ENCODE measurements around the gene ENDOV.
"Not testable (repeated sequence)": the region's sequence is repeated elsewhere in the genome, so short reads cannot be mapped to it uniquely, and the experiment has no call there.

The ENDOV gene

DNA sequence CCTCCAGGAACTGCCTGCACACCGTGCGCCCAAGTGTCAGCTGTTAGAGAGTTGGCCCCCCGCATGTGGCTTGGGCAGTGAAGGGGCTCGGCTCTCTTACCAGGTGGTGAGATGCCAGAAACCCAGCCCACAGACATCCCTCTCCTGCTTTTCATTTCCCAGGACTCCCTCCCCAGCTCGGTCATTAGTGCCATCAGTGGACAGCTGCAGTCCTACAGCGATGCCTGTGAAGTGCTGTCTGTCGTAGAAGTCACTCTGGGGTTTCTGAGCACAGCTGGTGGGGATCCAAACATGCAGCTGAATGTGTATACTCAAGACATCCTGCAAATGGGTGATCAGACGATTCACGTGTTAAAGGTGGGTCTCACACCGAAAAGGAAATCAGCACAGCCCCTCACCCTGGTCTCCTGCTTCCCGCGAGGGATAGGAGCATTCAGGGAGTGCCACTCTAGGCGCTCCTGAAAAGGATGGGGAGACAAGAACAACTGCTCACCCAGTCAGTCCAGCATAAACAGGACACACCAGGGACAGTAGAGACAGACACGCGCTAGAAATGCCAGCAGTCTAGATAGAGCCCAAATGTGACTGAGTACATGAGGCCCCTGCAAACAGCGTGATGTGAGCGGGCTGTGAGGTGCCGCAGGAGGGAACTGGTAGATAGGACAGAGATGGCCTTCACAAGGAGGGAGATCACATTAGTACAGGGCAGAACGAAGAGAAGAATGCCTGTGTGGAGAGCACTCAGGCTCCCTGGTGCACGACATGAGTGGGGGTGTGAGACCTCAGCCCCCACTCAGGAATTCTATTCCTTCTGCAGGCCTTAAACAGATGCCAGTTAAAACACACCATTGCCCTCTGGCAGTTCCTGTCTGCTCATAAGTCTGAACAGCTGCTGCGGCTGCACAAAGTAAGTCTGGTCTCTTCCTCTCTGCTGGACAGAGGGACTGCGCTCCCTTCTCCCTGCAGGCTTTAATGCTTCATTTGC is 25.7 kb upstream of the ENDOV start:
- no peak for DNase-seq

GRCh38 chr17:80393241-80393890 is 21.6 kb upstream of the ENDOV start:
- DNase-seq = no peak

GRCh38 chr17:80393961-80394360 is 21.0 kb upstream of the ENDOV start:
- DNase-seq = no peak

DNA sequence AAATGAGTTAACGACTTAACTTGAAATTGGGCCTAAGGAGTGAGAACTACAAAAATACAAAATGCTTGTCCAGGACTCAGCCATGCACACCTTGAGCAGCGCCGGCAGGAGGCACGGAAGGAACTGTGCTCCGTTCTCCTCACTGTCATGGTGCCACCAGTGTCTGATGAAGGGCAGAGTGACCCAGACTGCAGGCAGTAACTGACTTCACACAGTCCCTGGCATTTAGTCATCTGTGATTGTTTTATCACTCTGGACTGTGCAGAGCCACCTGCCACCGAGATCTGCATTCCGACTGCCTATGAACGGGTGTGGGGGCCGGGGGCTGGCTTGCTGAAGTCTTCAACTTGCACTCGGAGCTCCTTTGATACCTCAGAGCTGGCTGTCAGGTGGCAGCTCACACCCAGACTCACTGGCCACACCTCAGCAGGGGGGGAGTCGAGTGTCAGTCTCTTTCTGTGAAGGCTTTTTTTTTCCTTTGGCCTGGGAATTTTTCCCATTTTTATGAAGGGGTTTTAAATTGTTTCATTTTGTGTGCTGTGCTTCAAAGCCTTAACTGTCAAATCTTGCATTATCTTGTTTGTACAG is 20.2 kb upstream of the ENDOV start:
- DNase-seq = no peak

- DNase-seq = no peak
Measured at GRCh38 chr17:80395402-80396151, 19.4 kb upstream of the ENDOV start.

- no peak for DNase-seq
Measured at GRCh38 chr17:80396157-80397033, 18.6 kb upstream of the ENDOV start.

- DNase-seq = no peak
Measured at GRCh38 chr17:80397034-80397387, 18.0 kb upstream of the ENDOV start.

DNA sequence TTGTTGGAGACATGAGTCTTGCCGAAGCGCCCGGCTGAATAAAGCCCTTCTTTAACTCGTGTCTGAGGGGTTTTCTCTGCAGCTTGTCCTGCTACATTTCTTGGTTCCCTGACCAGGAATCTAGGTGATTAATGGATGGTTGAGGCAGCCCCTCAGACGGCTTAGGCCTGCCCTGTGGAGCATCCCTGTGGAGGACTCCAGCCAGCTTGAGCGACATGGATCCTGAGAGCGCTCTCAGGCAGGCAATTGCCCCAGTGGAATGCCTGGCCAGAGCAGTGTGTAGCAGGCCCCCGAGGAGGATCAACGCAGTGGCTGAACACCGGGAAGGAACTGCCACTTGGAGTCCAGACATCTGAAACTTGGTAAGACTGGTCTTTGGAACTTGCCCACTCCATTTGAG is 17.3 kb upstream of the ENDOV start:
- no peak for DNase-seq

DNA sequence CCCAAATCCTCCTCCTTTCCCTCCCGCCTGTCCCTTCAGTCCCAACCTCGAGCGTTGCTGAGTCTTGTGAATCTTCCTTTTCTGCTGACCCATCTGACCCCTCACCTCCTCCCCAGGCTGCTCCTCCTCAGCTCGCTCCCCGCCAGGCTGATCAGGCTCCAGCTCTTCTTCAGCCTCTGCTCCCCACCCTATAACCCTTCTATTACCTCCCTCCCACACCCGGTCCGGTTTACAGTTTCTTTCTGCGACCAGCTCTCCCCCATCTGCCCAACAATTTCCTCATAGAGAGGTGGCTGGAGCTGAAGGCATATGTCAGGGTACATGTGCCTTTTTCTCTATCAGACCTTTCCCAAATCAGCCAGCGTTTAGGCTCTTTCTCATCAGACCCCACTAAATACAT is 13.9 kb upstream of the ENDOV start:
- not testable (repeated sequence) for DNase-seq

DNA sequence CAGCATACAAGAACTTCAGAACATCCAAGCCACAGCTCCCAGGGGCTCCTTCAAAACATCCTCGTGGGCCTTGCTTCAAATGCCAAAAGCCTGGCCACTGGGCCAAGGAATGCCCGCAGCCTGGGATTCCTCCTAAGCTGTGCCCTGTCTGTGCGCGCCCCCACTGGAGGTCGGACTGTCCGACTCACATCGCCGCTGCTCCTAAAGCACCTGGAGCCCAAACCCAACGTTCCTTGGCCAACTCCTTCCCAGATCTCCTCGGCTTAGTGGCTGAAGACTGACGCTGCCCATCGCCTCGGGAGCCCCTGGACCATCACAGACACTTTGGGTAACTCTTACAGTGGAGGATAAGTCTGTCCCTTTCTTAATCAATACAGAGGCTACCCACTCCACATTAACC is 12.9 kb upstream of the ENDOV start:
- not testable (repeated sequence) for DNase-seq

- no peak for DNase-seq
Measured at GRCh38 chr17:80402959-80403358, 12.0 kb upstream of the ENDOV start.

GRCh38 chr17:80406146-80406545 is 8.8 kb upstream of the ENDOV start:
- no peak for DNase-seq

GRCh38 chr17:80407917-80408316 is 7.0 kb upstream of the ENDOV start:
- DNase-seq = not testable (repeated sequence)

GRCh38 chr17:80408872-80409271 is 6.1 kb upstream of the ENDOV start:
- DNase-seq = no peak

GRCh38 chr17:80409626-80410025 is 5.3 kb upstream of the ENDOV start:
- DNase-seq = no peak

- DNase-seq = not testable (repeated sequence)
Measured at GRCh38 chr17:80410441-80411087, 4.4 kb upstream of the ENDOV start.

DNA sequence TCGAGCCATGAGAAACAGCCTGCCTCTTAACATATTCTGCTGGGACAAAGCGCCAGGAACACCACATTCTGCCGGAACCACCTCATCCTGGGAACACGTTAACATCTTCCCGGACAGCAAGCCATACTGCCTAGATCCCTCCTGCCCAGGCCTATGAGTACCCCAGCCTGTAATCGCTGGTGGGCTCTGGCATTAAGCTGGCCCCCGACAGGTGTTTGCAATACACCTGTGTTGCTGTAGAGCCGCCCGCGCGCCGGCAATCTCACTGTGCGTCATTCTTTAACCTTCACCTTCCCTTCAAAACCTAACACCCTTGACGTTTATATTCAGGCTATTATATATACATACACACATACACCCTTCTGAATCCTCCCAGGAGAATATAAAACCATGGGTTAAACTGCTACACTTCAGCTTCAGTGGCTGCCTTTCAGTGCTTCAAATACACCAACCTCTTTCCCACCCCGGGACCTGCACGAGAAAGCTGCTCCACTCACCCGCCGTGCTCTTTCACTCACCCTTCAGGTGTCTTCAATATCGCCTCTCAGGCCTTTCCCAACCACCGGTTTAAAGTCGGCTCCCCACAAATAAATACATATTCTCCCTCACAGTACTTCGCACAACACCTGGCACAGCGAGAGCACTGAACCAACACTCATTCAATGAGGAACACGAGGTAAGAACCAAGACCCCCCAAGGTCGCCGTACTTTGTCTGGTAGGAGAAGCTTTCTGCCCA is 1.0 kb upstream of the ENDOV start:
- no peak for DNase-seq

GRCh38 chr17:80414508-80414802 is 512 bp upstream of the ENDOV start:
- DNase-seq = no peak

DNA sequence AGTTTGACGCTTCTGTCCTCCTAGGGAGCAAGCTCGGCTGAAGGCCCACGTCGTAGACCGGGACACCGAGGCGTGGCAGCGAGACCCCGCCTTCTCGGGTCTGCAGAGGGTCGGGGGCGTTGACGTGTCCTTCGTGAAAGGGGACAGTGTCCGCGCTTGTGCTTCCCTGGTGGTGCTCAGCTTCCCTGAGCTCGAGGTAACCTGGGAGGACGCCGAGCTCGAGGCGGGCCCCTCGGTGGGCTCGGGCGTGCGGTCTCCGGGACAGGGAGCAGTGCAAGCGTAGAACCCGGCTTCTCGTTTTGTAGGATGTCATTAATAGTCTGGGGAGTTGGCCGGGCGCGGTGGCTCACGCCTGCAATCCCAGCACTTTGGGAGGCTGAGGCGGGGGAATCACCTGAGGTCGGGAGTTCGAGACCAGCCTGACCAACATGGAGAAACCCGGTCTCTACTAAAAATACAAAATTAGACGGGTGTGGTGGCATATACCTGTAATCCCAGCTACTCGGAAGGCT is 715 bp downstream of the ENDOV start:
- DNase-seq = no peak

- no peak for DNase-seq
Measured at GRCh38 chr17:80416260-80416939, 1.4 kb downstream of the ENDOV start.
